Esophagus squamous epithelium (tissue), 4 donors: ENCODE data around the gene SMAD7.

Source experiments
- CTCF ChIP-seq, 6 experiments: fragments of 450-650 bp in 4 of 6; fragments of 200-600 bp in 2 of 6; sonication (generic) in 2 of 6; IDR thresholded peaks; one replicate each; pipeline ENCODE4 v1.5.1; 2016 to 2019; ENCODE audit warnings: antibody characterized with exemption in 6 of 6, mild to moderate bottlenecking in 4 of 6, moderate library complexity in 4 of 6
- POLR2A ChIP-seq, 4 donors: fragments of 450-650 bp; IDR thresholded peaks; one replicate each; pipeline ENCODE4 v1.6.1; 2017; ENCODE audit warnings: antibody characterized with exemption in 4 of 4, mild to moderate bottlenecking in 4 of 4, moderate library complexity in 3 of 4

DNA sequence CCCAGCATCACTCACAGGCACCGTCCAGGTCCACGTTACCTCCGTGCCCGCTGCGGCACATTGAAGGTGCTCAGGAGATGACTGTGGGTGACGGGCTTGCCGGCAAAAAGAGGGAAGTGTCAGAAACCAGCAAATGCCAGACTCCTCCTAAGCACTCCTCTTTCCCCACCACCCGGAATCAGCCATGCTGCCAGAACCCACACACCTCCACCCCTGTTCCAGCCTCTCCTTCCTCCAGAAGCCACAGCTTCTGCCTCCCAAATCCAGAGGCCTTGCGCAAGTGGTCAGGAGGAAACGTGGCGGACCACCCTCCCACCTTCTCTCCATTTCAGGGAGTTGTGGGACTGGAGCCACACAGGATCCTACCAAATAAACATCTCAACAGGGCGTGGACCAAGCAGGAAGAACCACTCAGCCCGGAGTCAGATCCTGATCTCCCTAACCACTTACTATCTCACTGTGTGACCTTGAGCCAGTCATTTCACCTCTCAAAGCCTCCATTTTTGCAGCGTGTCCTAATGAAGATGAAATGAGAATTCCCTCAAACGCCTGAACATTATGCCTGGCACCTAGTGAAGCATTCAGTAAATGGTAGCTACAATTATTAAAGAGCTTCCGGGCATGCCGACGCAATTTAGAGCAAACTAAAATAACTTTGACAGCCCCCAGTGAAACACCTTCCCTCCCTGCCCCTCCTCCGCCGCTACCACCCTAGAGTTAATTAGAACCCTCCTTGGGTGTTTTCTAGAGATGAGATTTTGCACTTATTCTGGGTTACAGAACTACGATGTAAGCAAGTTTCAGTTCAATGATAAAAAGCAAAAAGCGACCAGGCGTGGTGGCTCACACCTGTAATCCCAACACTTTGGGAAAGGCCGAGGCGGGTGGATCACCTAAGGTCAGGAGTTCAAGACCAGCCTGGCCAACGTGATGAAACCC is 32.9 kb downstream of the SMAD7 start:
- TF ChIP-seq POLR2A (IDR thresholded peaks at IDR 0.05) (no peak), CTCF (IDR thresholded peaks at IDR 0.05) (no peak)
